Heart right ventricle (tissue), 16 donors: ENCODE measurements around the gene AGPAT4. TPM values are rescaled to one million over a fixed set of nuclear protein-coding genes. Genes with fewer than 3 reads are reported as not detected.
"Not testable (repeated sequence)": the region's sequence is repeated elsewhere in the genome, so short reads cannot be mapped to it uniquely, and the experiment has no call there.

ENCODE experiments used
- ATAC-seq, 8 donors: fragments of 200-7000 bp; cut with Tn5 transposase; one replicate each; pipeline ENCODE4 v1.9.1; 2020; ENCODE audit warnings: mild to moderate bottlenecking in 8 of 8, moderate library complexity in 8 of 8, moderate number of reproducible peaks in 1 of 8
- DNase-seq, 2 donors: peaks; one replicate each; pipeline ENCODE4 v3.0.0-alpha.2; 2020
- H3K27ac ChIP-seq, 10 donors: fragments of 200-600 bp; sonication (generic) in 2 of 10; one replicate each; pipeline versions ENCODE4 v1.5.0 to v1.8.0; 2020 to 2022; ENCODE audit warnings: mild to moderate bottlenecking in 3 of 10
- H3K27me3 ChIP-seq, 7 donors: fragments of 200-600 bp; one replicate each; pipeline ENCODE4 v1.8.0; 2021 to 2022; ENCODE audit warnings: mild to moderate bottlenecking in 2 of 7
- H3K36me3 ChIP-seq, 9 donors: fragments of 200-600 bp; sonication (generic) in 1 of 9; one replicate each; pipeline versions ENCODE4 v1.5.0 to v1.8.0; 2020 to 2022; ENCODE audit warnings: mild to moderate bottlenecking in 2 of 9
- H3K4me1 ChIP-seq, 9 donors: fragments of 200-600 bp; sonication (generic) in 1 of 9; one replicate each; pipeline versions ENCODE4 v1.5.0 to v1.8.0; 2020 to 2022; ENCODE audit warnings: mild to moderate bottlenecking in 4 of 9
- H3K4me3 ChIP-seq, 10 donors: fragments of 200-600 bp; sonication (generic) in 2 of 10; one replicate each; pipeline versions ENCODE4 v1.5.0 to v1.8.0; 2020 to 2022; ENCODE audit warnings: mild to moderate bottlenecking in 7 of 10, moderate library complexity in 2 of 10
- H3K9me3 ChIP-seq, 11 donors: fragments of 200-600 bp in 10 of 11; sonication (generic) in 2 of 11; one replicate each; pipeline versions ENCODE4 v1.5.0 to v1.8.0; 2013 to 2022; ENCODE audit warnings: mild to moderate bottlenecking in 2 of 11, control low read depth in 1 of 11, moderate library complexity in 1 of 11
- CTCF ChIP-seq, 9 donors: fragments of 200-600 bp; sonication (generic) in 2 of 9; IDR thresholded peaks; one replicate each; pipeline versions ENCODE4 v1.5.0 to v1.8.0; 2021 to 2022; ENCODE audit warnings: antibody characterized with exemption in 9 of 9, mild to moderate bottlenecking in 5 of 9, moderate library complexity in 1 of 9
- WGBS, 2 donors: extraction: QIAGEN DNeasy Blood & Tissue Kit; methylation state at CpG; one replicate each; pipeline ENCODE4 v1.1.7; 2013; ENCODE audit warnings: inconsistent platforms in 1 of 2; 5-methylcytosine and 5-hydroxymethylcytosine counted together
- intact Hi-C, 10 donors: fragments of 100-400 bp; cut with DNase I; formaldehyde crosslinking; loops; one replicate each; pipeline versions ENCODE4 v1.11.1 to v1.14.2; 2022
- polyA plus RNA-seq, 2 donors: library from polyadenylated mRNA; stranded (reverse); fragments of 200-250 nt; gene quantifications; one replicate each; pipeline ENCODE4 v1.2.3, GENCODE V29; 2013
- total RNA-seq, 10 donors: library from RNA; stranded (reverse); fragmentation: NEBNext Ultra II Directional in 3 of 10; extraction: Animal tissue kit (Norgen Biotek cat#: 25700) in 3 of 10; gene quantifications; one replicate each; pipeline versions ENCODE4 v1.2.1 to v1.2.4, GENCODE V29; 2021 to 2023
- donor health status: Arrhythmogenic right ventricular cardiomyopathy.
- donor health status: ischemic (EF 13 %, LVEDD 7.1; RV severe dilation, severe dysfunction).
- donor health status: healthy with polysubstance abuse.
- donor health status: DM: no; HTN: yes; CAD: no.
- donor health status: DM: no; HTN: no; CAD: no.
- donor health status: ischemic (EF 25% LVEDD 6.9; RV normal size, moderate dysfunction).
- donor health status: ischemic (EF 25% LVEDD 5.7; RV mildly dilated, moderate dysfunction).
- donor health status: healthy.
- donor health status: DM: yes; HTN: yes; CAD: no.
- donor health status: Ischemic cardiomyopathy.
- donor health status: ischemic (EF 35%, LVEDD 5.7; RV mildly dilated, moderate dysfunction).
- donor health status: nonischemic (EF 11% LVEDD 7.7; RV severe dilation, severe dysfunction).
- donor health status: DM: yes; HTN: yes; CAD: no.
- donor health status: PGD.
- donor health status: ischemic (EF 29% LVEDD 5.4; RV normal size, mild dysfunction).
- donor health status: nonischemic (EF 23%, LVEDD 6.1; RV moderate dilation, normal function).

AGPAT4 gene
- total and polyA plus RNA-seq, 12 donors: 1.2 to 3.8 (median 1.6) TPM

GRCh38 chr6:161128230-161128629, 145.6 kb downstream of the AGPAT4 start:
- Histone ChIP-seq H3K36me3 (peaks cover 0 to 85% (median 12%) of the 10 kb centered on the region in 9 donors), H3K27ac (no peak overlapping the region), H3K9me3 (peaks cover 0 to 33% (median 11%) of the 10 kb centered on the region in 11 donors), H3K4me1 (peaks cover 0 to 12% (median 0%) of the 10 kb centered on the region in 9 donors), H3K4me3 (no peak overlapping the region), H3K27me3 (no peaks in the 10 kb centered on the region)
- no peak for ATAC-seq
- WGBS, 2 donors: 95 to 99% methylated on average over 2 of the region's 2 CpGs
- no peak for TF ChIP-seq CTCF (IDR thresholded peaks at IDR 0.05)
- intact Hi-C loops: loop anchor here in 1 of 10 donors (10.0 kb wide), 1 partner anchor 247 kb away; no protein-coding TSS in a partner anchor
- no peak for DNase-seq

GRCh38 chr6:161127071-161127740, 146.7 kb downstream of the AGPAT4 start:
- ATAC-seq: no peak
- no peak for DNase-seq
- Histone ChIP-seq H3K4me1 (peaks cover 0 to 9% (median 0%) of the 10 kb centered on the region in 9 donors), H3K27ac (no peak overlapping the region), H3K9me3 (peaks cover 0 to 43% (median 19%) of the 10 kb centered on the region in 11 donors), H3K36me3 (peaks cover 0 to 85% (median 16%) of the 10 kb centered on the region in 9 donors), H3K27me3 (no peaks in the 10 kb centered on the region), H3K4me3 (no peak overlapping the region)
- TF ChIP-seq CTCF (IDR thresholded peaks at IDR 0.05): no peak
- 94 to 97% methylated on average over 7 of the region's 7 CpGs for WGBS, 2 donors
- intact Hi-C loops: loop anchor here in 1 of 10 donors (10.0 kb wide), 1 partner anchor 248 kb away; no protein-coding TSS in a partner anchor

- H3K4me1 ChIP-seq: peaks cover 0 to under 1% (median 0%) of the 10 kb centered on the region in 9 donors
- no peak overlapping the region for H3K27ac ChIP-seq
- WGBS, 2 donors: 87 to 93% methylated on average over 2 of the region's 2 CpGs
- no peak overlapping the region for H3K4me3 ChIP-seq
- H3K36me3 ChIP-seq: peaks cover 0 to 89% (median 16%) of the 10 kb centered on the region in 9 donors
- intact Hi-C loops: loop anchor here in 1 of 10 donors (10.0 kb wide), 1 partner anchor 249 kb away; no protein-coding TSS in a partner anchor
- no peaks in the 10 kb centered on the region for H3K27me3 ChIP-seq
- TF ChIP-seq CTCF (IDR thresholded peaks at IDR 0.05): no peak
- H3K9me3 ChIP-seq: peaks cover 0 to 58% (median 21%) of the 10 kb centered on the region in 11 donors
- ATAC-seq (no peak), DNase-seq (no peak)
Observed at GRCh38 chr6:161125591-161125990, 148.3 kb downstream of the AGPAT4 start.

GRCh38 chr6:161123319-161123718, 150.5 kb downstream of the AGPAT4 start:
- H3K27me3 ChIP-seq, H3K27ac ChIP-seq, H3K4me3 ChIP-seq, DNase-seq, H3K4me1 ChIP-seq, ATAC-seq: not testable (repeated sequence)
- peaks cover 0 to 94% (median 26%) of the 10 kb centered on the region in 9 donors for H3K36me3 ChIP-seq
- intact Hi-C loops: loop anchor here in 1 of 10 donors (10.0 kb wide), 1 partner anchor 251 kb away; no protein-coding TSS in a partner anchor
- H3K9me3 ChIP-seq: peaks cover 0 to 72% (median 21%) of the 10 kb centered on the region in 11 donors
